ENCODE data around the gene TMEM132C. TPM values are rescaled to one million over a fixed set of nuclear protein-coding genes. Genes with fewer than 3 reads are reported as not detected.

The TMEM132C gene
- total RNA-seq, 1 donor from 2014 or later: 0.29 TPM

DNA sequence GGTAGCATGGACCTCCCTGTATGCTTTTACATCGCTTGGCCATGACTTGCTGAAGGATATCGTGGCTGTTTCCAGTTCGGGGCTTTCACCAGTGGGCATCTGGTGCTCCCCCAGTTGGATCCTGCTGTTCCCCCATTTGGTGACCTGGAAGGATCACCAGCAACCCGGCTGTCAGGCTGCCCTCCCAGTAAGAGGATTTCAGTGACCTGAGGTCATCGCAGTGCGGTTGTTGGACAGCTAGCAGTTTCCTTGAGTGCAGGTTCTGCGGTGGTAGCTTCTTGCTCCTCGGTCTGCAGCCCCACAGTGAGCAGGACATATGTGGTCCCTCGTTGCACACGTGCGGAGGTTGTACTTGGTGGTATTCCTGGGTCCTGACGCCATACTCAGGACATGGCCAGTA, 58.7 kb downstream of the TMEM132C start:
- Mint-ChIP-seq H3K4me1 (ENCODE audit: low read depth) (peaks cover 3% of the 10 kb centered on the region), H3K27ac (no peak overlapping the region), H3K9me3 (ENCODE audit: low read depth) (peaks cover 11% of the 10 kb centered on the region), H3K36me3 (ENCODE audit: insufficient read depth) (no peaks in the 10 kb centered on the region), H3K27me3 (peaks cover 12% of the 10 kb centered on the region), H3K4me3 (ENCODE audit: low read depth) (no peak overlapping the region)
- DNase-seq (ENCODE audit: low spot score, unreplicated experiment): no peak
- TF ChIP-seq, protein P1, sequence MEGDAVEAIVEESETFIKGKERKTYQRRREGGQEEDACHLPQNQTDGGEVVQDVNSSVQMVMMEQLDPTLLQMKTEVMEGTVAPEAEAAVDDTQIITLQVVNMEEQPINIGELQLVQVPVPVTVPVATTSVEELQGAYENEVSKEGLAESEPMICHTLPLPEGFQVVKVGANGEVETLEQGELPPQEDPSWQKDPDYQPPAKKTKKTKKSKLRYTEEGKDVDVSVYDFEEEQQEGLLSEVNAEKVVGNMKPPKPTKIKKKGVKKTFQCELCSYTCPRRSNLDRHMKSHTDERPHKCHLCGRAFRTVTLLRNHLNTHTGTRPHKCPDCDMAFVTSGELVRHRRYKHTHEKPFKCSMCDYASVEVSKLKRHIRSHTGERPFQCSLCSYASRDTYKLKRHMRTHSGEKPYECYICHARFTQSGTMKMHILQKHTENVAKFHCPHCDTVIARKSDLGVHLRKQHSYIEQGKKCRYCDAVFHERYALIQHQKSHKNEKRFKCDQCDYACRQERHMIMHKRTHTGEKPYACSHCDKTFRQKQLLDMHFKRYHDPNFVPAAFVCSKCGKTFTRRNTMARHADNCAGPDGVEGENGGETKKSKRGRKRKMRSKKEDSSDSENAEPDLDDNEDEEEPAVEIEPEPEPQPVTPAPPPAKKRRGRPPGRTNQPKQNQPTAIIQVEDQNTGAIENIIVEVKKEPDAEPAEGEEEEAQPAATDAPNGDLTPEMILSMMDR (IDR thresholded peaks at IDR 0.05; ENCODE audit: unreplicated experiment): no peak

DNA sequence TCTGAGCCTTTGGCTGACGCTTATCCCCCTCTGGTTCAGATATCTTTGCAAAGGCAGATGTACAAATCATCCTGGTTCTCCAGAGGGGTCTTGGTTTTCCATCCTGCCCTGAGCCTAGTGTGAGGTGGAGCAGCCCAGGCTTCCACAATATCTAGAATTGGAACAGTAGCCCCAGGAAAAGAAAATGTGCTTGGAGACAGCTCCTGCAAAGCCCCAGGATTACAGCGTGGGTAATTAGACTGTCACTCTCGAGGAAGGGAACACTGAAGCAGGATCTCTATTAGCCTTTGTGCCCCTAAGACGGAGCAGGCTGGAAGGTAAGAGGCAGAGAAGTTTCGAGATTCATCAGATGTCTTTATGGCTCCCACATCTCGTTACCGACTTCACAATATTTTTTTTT, 59.4 kb downstream of the TMEM132C start:
- DNase-seq (ENCODE audit: low spot score, unreplicated experiment): no peak
- Mint-ChIP-seq H3K4me1 (ENCODE audit: low read depth) (peaks cover 3% of the 10 kb centered on the region), H3K36me3 (ENCODE audit: insufficient read depth) (no peaks in the 10 kb centered on the region), H3K4me3 (ENCODE audit: low read depth) (no peak overlapping the region), H3K27ac (no peak overlapping the region), H3K27me3 (peaks cover 12% of the 10 kb centered on the region), H3K9me3 (ENCODE audit: low read depth) (peaks cover 7% of the 10 kb centered on the region)
- TF ChIP-seq, protein P1 (IDR thresholded peaks at IDR 0.05; ENCODE audit: unreplicated experiment): no peak

DNA sequence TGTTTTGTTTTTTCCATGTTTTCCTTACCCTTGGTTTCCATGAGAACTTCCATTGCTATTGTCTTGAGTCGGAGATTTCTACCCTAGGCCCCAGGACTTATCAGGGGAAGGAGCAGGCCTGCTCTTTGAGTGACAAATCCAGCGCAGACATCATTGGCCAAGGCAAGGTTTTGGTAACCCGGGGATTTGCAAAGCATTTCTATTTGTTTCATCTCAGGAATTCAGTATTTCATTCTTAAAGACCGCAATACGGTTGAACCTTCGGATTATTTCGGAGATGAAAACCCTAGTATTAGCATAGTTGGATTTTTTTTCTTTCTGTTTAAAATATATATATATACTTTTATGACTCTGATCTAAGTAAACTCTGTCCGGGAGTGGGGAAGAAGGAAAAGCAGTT, 62.0 kb downstream of the TMEM132C start:
- Mint-ChIP-seq H3K36me3 (ENCODE audit: insufficient read depth) (no peaks in the 10 kb centered on the region), H3K9me3 (ENCODE audit: low read depth) (no peaks in the 10 kb centered on the region), H3K4me3 (ENCODE audit: low read depth) (no peak overlapping the region), H3K27me3 (peaks cover 5% of the 10 kb centered on the region), H3K4me1 (ENCODE audit: low read depth) (no peaks in the 10 kb centered on the region), H3K27ac (no peak overlapping the region)
- TF ChIP-seq, protein P1 (IDR thresholded peaks at IDR 0.05; ENCODE audit: unreplicated experiment): no peak
- DNase-seq (ENCODE audit: low spot score, unreplicated experiment): no peak

DNA sequence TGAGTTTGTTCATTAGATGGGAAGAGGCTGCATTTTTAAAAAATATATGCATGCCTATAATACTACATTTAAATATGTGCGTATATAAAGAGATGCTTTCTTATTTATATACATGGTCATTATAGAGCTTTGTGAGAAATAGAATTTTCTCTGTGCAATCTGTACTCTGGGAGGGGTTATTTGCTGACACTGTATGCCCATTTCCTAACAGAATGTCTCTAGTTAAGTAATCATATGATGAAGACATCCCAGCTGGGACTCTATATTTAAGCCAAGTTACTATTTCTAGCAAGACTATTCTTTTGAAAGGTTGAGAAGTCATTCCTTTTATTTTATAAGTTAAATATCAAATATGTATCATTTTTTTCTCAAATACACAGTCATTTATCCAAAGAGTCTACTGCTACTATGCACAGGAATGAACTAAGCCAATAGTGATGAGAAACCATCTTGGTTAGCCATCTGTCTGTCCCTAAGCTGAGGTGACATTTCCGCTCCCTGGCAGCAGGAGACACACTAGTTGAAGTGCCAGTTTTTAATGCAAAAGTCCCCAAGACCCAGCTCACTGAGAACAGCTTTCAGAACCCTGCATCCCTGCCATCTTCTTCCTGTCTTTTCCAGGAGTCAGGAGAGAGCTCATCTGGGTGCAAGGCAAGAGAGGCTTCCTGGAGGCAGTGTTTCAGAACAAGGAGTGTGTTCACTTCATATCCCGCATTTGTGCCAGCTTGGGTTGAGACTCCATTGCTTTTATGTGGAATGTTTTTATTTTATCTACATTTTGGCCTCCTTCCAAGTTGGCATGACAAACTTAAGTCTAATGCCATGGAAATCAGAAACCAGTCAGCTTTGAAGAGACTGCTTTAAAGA, 69.5 kb downstream of the TMEM132C start:
- Mint-ChIP-seq H3K27me3 (peaks cover 35% of the 10 kb centered on the region), H3K36me3 (ENCODE audit: insufficient read depth) (no peaks in the 10 kb centered on the region), H3K4me1 (ENCODE audit: low read depth) (peaks cover 23% of the 10 kb centered on the region), H3K4me3 (ENCODE audit: low read depth) (no peak overlapping the region), H3K9me3 (ENCODE audit: low read depth) (peaks cover 3% of the 10 kb centered on the region), H3K27ac (no peak overlapping the region)
- TF ChIP-seq, protein P1 (IDR thresholded peaks at IDR 0.05; ENCODE audit: unreplicated experiment): no peak
- no peak for DNase-seq (ENCODE audit: low spot score, unreplicated experiment)

DNA sequence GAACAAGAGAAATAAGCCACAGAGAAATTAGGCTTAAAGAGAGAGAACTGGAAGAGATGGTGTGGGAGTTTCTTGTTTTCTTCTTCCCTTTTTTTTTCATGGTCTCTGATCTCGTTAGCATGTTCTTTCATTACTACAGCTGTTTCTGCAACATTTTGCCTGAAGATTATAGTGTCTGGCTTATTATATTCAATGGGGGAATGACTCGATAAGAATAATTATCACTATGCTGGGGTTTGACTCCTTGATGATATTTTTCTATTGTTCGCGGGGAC, 70.0 kb downstream of the TMEM132C start:
- Mint-ChIP-seq H3K9me3 (ENCODE audit: low read depth) (peaks cover 3% of the 10 kb centered on the region), H3K27ac (no peak overlapping the region), H3K4me1 (ENCODE audit: low read depth) (peaks cover 23% of the 10 kb centered on the region), H3K27me3 (peaks cover 35% of the 10 kb centered on the region), H3K4me3 (ENCODE audit: low read depth) (no peak overlapping the region), H3K36me3 (ENCODE audit: insufficient read depth) (no peaks in the 10 kb centered on the region)
- DNase-seq (ENCODE audit: low spot score, unreplicated experiment): no peak
- TF ChIP-seq, protein P1 (IDR thresholded peaks at IDR 0.05; ENCODE audit: unreplicated experiment): no peak

Measured in progenitor cell of endocrine pancreas (in vitro differentiated cells).